Subcutaneous abdominal adipose tissue (tissue), 5 donors: ENCODE measurements around the gene CPA1.

Experiments used
- H3K27ac ChIP-seq: one replicate; pipeline ENCODE4 v1.7.0; 2013; ENCODE audit warnings: low read depth, mild to moderate bottlenecking, inconsistent platforms, low read length, moderate library complexity
- H3K27me3 ChIP-seq, 5 donors: one replicate each; pipeline ENCODE4 v1.7.0; 2013; ENCODE audit warnings: low read length in 5 of 5, inconsistent platforms in 1 of 5; ENCODE audit not compliant: control insufficient read depth in 5 of 5, insufficient read depth in 4 of 5
- H3K36me3 ChIP-seq, 5 donors: one replicate each; pipeline ENCODE4 v1.7.0; 2013; ENCODE audit warnings: low read length in 5 of 5; ENCODE audit not compliant: control insufficient read depth in 5 of 5, insufficient read depth in 5 of 5
- H3K4me1 ChIP-seq, 5 donors: one replicate each; pipeline ENCODE4 v1.7.0; 2013; ENCODE audit warnings: low read length in 5 of 5, mild to moderate bottlenecking in 3 of 5, moderate library complexity in 1 of 5; ENCODE audit not compliant: control insufficient read depth in 5 of 5, insufficient read depth in 5 of 5
- H3K4me3 ChIP-seq, 5 donors: one replicate each; pipeline ENCODE4 v1.7.0; 2013; ENCODE audit warnings: low read length in 5 of 5, low read depth in 1 of 5
- H3K9ac ChIP-seq, 5 donors: one replicate each; pipeline ENCODE4 v1.7.0; 2013; ENCODE audit warnings: low read length in 5 of 5, mild to moderate bottlenecking in 4 of 5, moderate library complexity in 3 of 5
- H3K9me3 ChIP-seq, 5 donors: one replicate each; pipeline ENCODE4 v1.7.0; 2013; ENCODE audit warnings: low read length in 5 of 5; ENCODE audit not compliant: control insufficient read depth in 5 of 5
- donor health status: healthy.
- donor health status: healthy.
- donor health status: healthy.
- donor health status: healthy.
- donor health status: healthy.

The CPA1 gene

GRCh38 chr7:130420943-130421578 lies 40.8 kb downstream of the CPA1 start:
- Histone ChIP-seq H3K9ac (no peak overlapping the region), H3K36me3 (no peaks in the 10 kb centered on the region), H3K27me3 (no peaks in the 10 kb centered on the region), H3K4me1 (peaks cover 0 to 13% (median 5%) of the 10 kb centered on the region in 5 donors), H3K27ac (no peak overlapping the region), H3K9me3 (no peaks in the 10 kb centered on the region), H3K4me3 (no peak overlapping the region)

GRCh38 chr7:130421684-130422083 lies 41.4 kb downstream of the CPA1 start:
- Histone ChIP-seq H3K27ac (no peak overlapping the region), H3K4me3 (peak overlapping the region in 1 of 5 donors; percentile 4), H3K27me3 (no peaks in the 10 kb centered on the region), H3K4me1 (peaks cover 0 to 13% (median 5%) of the 10 kb centered on the region in 5 donors), H3K36me3 (no peaks in the 10 kb centered on the region), H3K9ac (no peak overlapping the region), H3K9me3 (no peaks in the 10 kb centered on the region)

- Histone ChIP-seq H3K9me3 (no peaks in the 10 kb centered on the region), H3K4me3 (no peak overlapping the region), H3K27ac (no peak overlapping the region), H3K36me3 (peaks cover 0 to 5% (median 0%) of the 10 kb centered on the region in 5 donors), H3K27me3 (no peaks in the 10 kb centered on the region), H3K9ac (no peak overlapping the region), H3K4me1 (peaks cover 0 to 13% (median 5%) of the 10 kb centered on the region in 5 donors)
These were observed 43.3 kb downstream of the CPA1 start for GRCh38 chr7:130423501-130424037.

GRCh38 chr7:130425796-130426195 lies 45.5 kb downstream of the CPA1 start:
- Histone ChIP-seq H3K4me1 (peaks cover 0 to 30% (median 19%) of the 10 kb centered on the region in 5 donors), H3K9me3 (no peaks in the 10 kb centered on the region), H3K9ac (no peak overlapping the region), H3K4me3 (no peak overlapping the region), H3K27ac (no peak overlapping the region), H3K27me3 (no peaks in the 10 kb centered on the region), H3K36me3 (peaks cover 0 to 5% (median 0%) of the 10 kb centered on the region in 5 donors)

GRCh38 chr7:130426564-130426963 lies 46.3 kb downstream of the CPA1 start:
- Histone ChIP-seq H3K27me3 (no peaks in the 10 kb centered on the region), H3K4me1 (peaks cover 0 to 31% (median 26%) of the 10 kb centered on the region in 5 donors), H3K36me3 (peaks cover 0 to 5% (median 0%) of the 10 kb centered on the region in 5 donors), H3K9ac (no peak overlapping the region), H3K4me3 (no peak overlapping the region), H3K9me3 (no peaks in the 10 kb centered on the region), H3K27ac (no peak overlapping the region)

- peak overlapping the region; percentile 70 for H3K27ac ChIP-seq
- peaks cover 0 to 5% (median 0%) of the 10 kb centered on the region in 5 donors for H3K36me3 ChIP-seq
- no peak overlapping the region for H3K4me3 ChIP-seq
- H3K27me3 ChIP-seq = no peaks in the 10 kb centered on the region
- H3K4me1 ChIP-seq = peaks cover 0 to 40% (median 29%) of the 10 kb centered on the region in 5 donors
- H3K9ac ChIP-seq = no peak overlapping the region
- H3K9me3 ChIP-seq = no peaks in the 10 kb centered on the region
These were observed 48.7 kb downstream of the CPA1 start for GRCh38 chr7:130429019-130429418.

GRCh38 chr7:130430115-130430514 lies 49.8 kb downstream of the CPA1 start:
- no peaks in the 10 kb centered on the region for H3K9me3 ChIP-seq
- peak overlapping the region; percentile 70 for H3K27ac ChIP-seq
- H3K36me3 ChIP-seq = peaks cover 0 to 5% (median 0%) of the 10 kb centered on the region in 5 donors
- peak overlapping the region in 2 of 5 donors; percentile 5 to 37 for H3K9ac ChIP-seq
- peaks cover 0 to 40% (median 29%) of the 10 kb centered on the region in 5 donors for H3K4me1 ChIP-seq
- H3K27me3 ChIP-seq = no peaks in the 10 kb centered on the region
- H3K4me3 ChIP-seq = peak overlapping the region in 3 of 5 donors; percentile 38 to 54 (median 38)

- Histone ChIP-seq H3K4me3 (peak overlapping the region; percentile 33 to 54 (median 38)), H3K27ac (peak overlapping the region; percentile 70), H3K36me3 (peaks cover 0 to 5% (median 0%) of the 10 kb centered on the region in 5 donors), H3K4me1 (peaks cover 0 to 40% (median 29%) of the 10 kb centered on the region in 5 donors), H3K9me3 (no peaks in the 10 kb centered on the region), H3K27me3 (no peaks in the 10 kb centered on the region), H3K9ac (peak overlapping the region in 4 of 5 donors; percentile 3 to 37 (median 15))
These were observed 50.8 kb downstream of the CPA1 start for GRCh38 chr7:130430841-130431666.

- Histone ChIP-seq H3K36me3 (no peaks in the 10 kb centered on the region), H3K9me3 (no peaks in the 10 kb centered on the region), H3K4me3 (no peak overlapping the region), H3K27me3 (no peaks in the 10 kb centered on the region), H3K4me1 (peaks cover 0 to 37% (median 29%) of the 10 kb centered on the region in 5 donors), H3K9ac (no peak overlapping the region), H3K27ac (no peak overlapping the region)
These were observed 52.6 kb downstream of the CPA1 start for GRCh38 chr7:130432886-130433285.

- no peaks in the 10 kb centered on the region for H3K27me3 ChIP-seq
- no peak overlapping the region for H3K9ac ChIP-seq
- no peak overlapping the region for H3K27ac ChIP-seq
- H3K36me3 ChIP-seq = no peaks in the 10 kb centered on the region
- H3K9me3 ChIP-seq = no peaks in the 10 kb centered on the region
- no peak overlapping the region for H3K4me3 ChIP-seq
- peaks cover 0 to 37% (median 29%) of the 10 kb centered on the region in 5 donors for H3K4me1 ChIP-seq
These were observed 53.0 kb downstream of the CPA1 start for GRCh38 chr7:130433301-130433700.
